ENCODE measurements around the gene FAM131A. TPM values are rescaled to one million over a fixed set of nuclear protein-coding genes. Genes with fewer than 3 reads are reported as not detected.
A peak's percentile ranks its signal among the peaks of the same experiment; 100 is the strongest.

FAM131A gene
- total and polyA plus RNA-seq, 9 of the 15 experiments (the other 6 are each of a cell fraction or from before 2014, with no cell fraction given), result 0.48 to 11.1 (median 4.3) TPM

GRCh38 chr3:184361532-184361931 lies 24.1 kb downstream of the FAM131A start, which contains the start of the genes CLCN2 and POLR2H (continued):
- TF ChIP-seq CCNT2 (IDR thresholded peaks at IDR 0.05; ENCODE audit: borderline replicate concordance, extremely low read depth, insufficient read length, low read depth, low read length), result no peak
- TF ChIP-seq MXD1 (CRISPR knock-in tag; IDR thresholded peaks at IDR 0.05; ENCODE audit: borderline replicate concordance, poor library complexity, severe bottlenecking), result peak; percentile 41
- TF ChIP-seq ZBTB1 (CRISPR knock-in tag; IDR thresholded peaks at IDR 0.05; ENCODE audit: borderline replicate concordance, low read depth), result no peak
- no peak for TF ChIP-seq ZNF507 (tag; conservative IDR thresholded peaks at IDR 0.05)
- TF ChIP-seq HDAC1 (IDR thresholded peaks at IDR 0.05), result no peak
- 0 out of 2 replicates have a peak, but pooled peaks have one; percentile 19 for TF ChIP-seq TCF15 (CRISPR knock-in tag; IDR thresholded peaks at IDR 0.05)
- peak; percentile 69 for TF ChIP-seq CXXC5 (CRISPR knock-in tag; IDR thresholded peaks at IDR 0.05)
- peak; percentile 96; the same call in 1 of the 2 replicates for TF ChIP-seq ZBTB7A (IDR thresholded peaks at IDR 0.05; ENCODE audit: borderline replicate concordance, control insufficient read depth, low read depth, low read length)
- TF ChIP-seq VEZF1 (CRISPR knock-in tag; IDR thresholded peaks at IDR 0.05), result peak; percentile 47
- peak; percentile 44 for TF ChIP-seq TAF1 (IDR thresholded peaks at IDR 0.05; ENCODE audit: control insufficient read depth, extremely low read depth, insufficient read depth, low read length, severe bottlenecking)
- peak in 1 of 2 experiments; percentile 64; a peak in 2 of 4 replicates for TF ChIP-seq MAZ (CRISPR knock-in tag; conservative IDR thresholded peaks at IDR 0.05 in 1 of 2, IDR thresholded peaks at IDR 0.05 in 1 of 2)
- peak in 1 of 2 experiments; percentile 51; a peak in 2 of 4 replicates for TF ChIP-seq SIN3A (IDR thresholded peaks at IDR 0.05; ENCODE audit: borderline replicate concordance in 2 of 2, control insufficient read depth in 1 of 2, low read depth in 2 of 2, low read length in 2 of 2)
- no peak for TF ChIP-seq CHAMP1 (IDR thresholded peaks at IDR 0.05)
- TF ChIP-seq SRSF9 (IDR thresholded peaks at IDR 0.05; ENCODE audit: borderline replicate concordance, low read depth, low read length), result no peak
- TF ChIP-seq CTCFL (IDR thresholded peaks at IDR 0.05; ENCODE audit: borderline replicate concordance, insufficient read depth, low read depth, low read length, poor library complexity, severe bottlenecking), result peak; percentile 24
- 0 out of 2 replicates have a peak, but pooled peaks have one; percentile 25 for TF ChIP-seq CTBP1 (IDR thresholded peaks at IDR 0.05; ENCODE audit: borderline replicate concordance)
